Measurements from ENCODE around the gene CELSR3.

The CELSR3 gene

GRCh38 chr3:48689384-48689783 is 26.7 kb upstream of the CELSR3 start:
- TF ChIP-seq, protein P1, sequence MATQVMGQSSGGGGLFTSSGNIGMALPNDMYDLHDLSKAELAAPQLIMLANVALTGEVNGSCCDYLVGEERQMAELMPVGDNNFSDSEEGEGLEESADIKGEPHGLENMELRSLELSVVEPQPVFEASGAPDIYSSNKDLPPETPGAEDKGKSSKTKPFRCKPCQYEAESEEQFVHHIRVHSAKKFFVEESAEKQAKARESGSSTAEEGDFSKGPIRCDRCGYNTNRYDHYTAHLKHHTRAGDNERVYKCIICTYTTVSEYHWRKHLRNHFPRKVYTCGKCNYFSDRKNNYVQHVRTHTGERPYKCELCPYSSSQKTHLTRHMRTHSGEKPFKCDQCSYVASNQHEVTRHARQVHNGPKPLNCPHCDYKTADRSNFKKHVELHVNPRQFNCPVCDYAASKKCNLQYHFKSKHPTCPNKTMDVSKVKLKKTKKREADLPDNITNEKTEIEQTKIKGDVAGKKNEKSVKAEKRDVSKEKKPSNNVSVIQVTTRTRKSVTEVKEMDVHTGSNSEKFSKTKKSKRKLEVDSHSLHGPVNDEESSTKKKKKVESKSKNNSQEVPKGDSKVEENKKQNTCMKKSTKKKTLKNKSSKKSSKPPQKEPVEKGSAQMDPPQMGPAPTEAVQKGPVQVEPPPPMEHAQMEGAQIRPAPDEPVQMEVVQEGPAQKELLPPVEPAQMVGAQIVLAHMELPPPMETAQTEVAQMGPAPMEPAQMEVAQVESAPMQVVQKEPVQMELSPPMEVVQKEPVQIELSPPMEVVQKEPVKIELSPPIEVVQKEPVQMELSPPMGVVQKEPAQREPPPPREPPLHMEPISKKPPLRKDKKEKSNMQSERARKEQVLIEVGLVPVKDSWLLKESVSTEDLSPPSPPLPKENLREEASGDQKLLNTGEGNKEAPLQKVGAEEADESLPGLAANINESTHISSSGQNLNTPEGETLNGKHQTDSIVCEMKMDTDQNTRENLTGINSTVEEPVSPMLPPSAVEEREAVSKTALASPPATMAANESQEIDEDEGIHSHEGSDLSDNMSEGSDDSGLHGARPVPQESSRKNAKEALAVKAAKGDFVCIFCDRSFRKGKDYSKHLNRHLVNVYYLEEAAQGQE (IDR thresholded peaks at IDR 0.05; ENCODE audit: insufficient read depth in 1 of 2, low read depth in 2 of 2, low read length in 2 of 2) = no peak
- no peak for TF ChIP-seq POLR2AphosphoS5 (IDR thresholded peaks at IDR 0.05; ENCODE audit: low read depth, low read length)
- TF ChIP-seq TAF1 (IDR thresholded peaks at IDR 0.05; ENCODE audit: borderline replicate concordance, insufficient read depth, low read length) = no peak
- TF ChIP-seq FOXP2 (optimal IDR thresholded peaks at IDR 0.05; ENCODE audit: borderline replicate concordance, extremely low read depth, extremely low read length, insufficient read depth) = no peak
- no peak for TF ChIP-seq SIN3A (IDR thresholded peaks at IDR 0.05; ENCODE audit: borderline replicate concordance, insufficient read depth, low read length)

DNA sequence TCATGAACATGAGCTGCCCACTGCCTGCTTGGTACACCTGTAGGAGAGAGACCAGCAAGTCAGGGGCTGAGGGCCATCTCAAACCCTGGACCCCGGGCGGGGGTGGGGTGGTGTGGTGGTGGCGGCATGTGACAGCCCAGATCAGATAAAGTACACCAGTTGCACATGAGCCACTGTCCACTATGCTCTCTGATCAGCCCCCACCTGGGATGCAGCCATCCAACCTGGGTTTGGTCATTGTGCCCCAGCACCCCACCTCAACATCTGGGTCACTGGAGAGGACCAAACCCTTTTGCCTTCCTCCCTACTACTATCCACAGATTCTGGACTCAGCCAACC is 26.0 kb upstream of the CELSR3 start:
- no peak for TF ChIP-seq FOXP2 (optimal IDR thresholded peaks at IDR 0.05; ENCODE audit: borderline replicate concordance, extremely low read depth, extremely low read length, insufficient read depth)
- no peak for TF ChIP-seq POLR2AphosphoS5 (IDR thresholded peaks at IDR 0.05; ENCODE audit: low read depth, low read length)
- TF ChIP-seq, protein P1 (IDR thresholded peaks at IDR 0.05; ENCODE audit: insufficient read depth in 1 of 2, low read depth in 2 of 2, low read length in 2 of 2) = no peak
- no peak for TF ChIP-seq TAF1 (IDR thresholded peaks at IDR 0.05; ENCODE audit: borderline replicate concordance, insufficient read depth, low read length)
- no peak for TF ChIP-seq SIN3A (IDR thresholded peaks at IDR 0.05; ENCODE audit: borderline replicate concordance, insufficient read depth, low read length)

GRCh38 chr3:48688032-48688736 is 25.5 kb upstream of the CELSR3 start:
- no peak for TF ChIP-seq FOXP2 (optimal IDR thresholded peaks at IDR 0.05; ENCODE audit: borderline replicate concordance, extremely low read depth, extremely low read length, insufficient read depth)
- no peak for TF ChIP-seq POLR2AphosphoS5 (IDR thresholded peaks at IDR 0.05; ENCODE audit: low read depth, low read length)
- no peak for TF ChIP-seq SIN3A (IDR thresholded peaks at IDR 0.05; ENCODE audit: borderline replicate concordance, insufficient read depth, low read length)
- TF ChIP-seq, protein P1 (IDR thresholded peaks at IDR 0.05; ENCODE audit: insufficient read depth in 1 of 2, low read depth in 2 of 2, low read length in 2 of 2) = no peak
- TF ChIP-seq TAF1 (IDR thresholded peaks at IDR 0.05; ENCODE audit: borderline replicate concordance, insufficient read depth, low read length) = no peak

GRCh38 chr3:48687220-48687678 is 24.6 kb upstream of the CELSR3 start:
- TF ChIP-seq, protein P1 (IDR thresholded peaks at IDR 0.05; ENCODE audit: insufficient read depth in 1 of 2, low read depth in 2 of 2, low read length in 2 of 2) = no peak
- no peak for TF ChIP-seq POLR2AphosphoS5 (IDR thresholded peaks at IDR 0.05; ENCODE audit: low read depth, low read length)
- TF ChIP-seq FOXP2 (optimal IDR thresholded peaks at IDR 0.05; ENCODE audit: borderline replicate concordance, extremely low read depth, extremely low read length, insufficient read depth) = no peak
- no peak for TF ChIP-seq TAF1 (IDR thresholded peaks at IDR 0.05; ENCODE audit: borderline replicate concordance, insufficient read depth, low read length)
- TF ChIP-seq SIN3A (IDR thresholded peaks at IDR 0.05; ENCODE audit: borderline replicate concordance, insufficient read depth, low read length) = no peak

All from PFSK-1 (cell line).